ENCODE data around the gene ZNF500. TPM values are rescaled to one million over a fixed set of nuclear protein-coding genes. Genes with fewer than 3 reads are reported as not detected.

ZNF500 gene
- total RNA-seq, 2 donors from 2014 or later, result 7.9 TPM

Other genes starting within 250 kb of the ZNF500 start
- gene CDIP1, start 228.4 kb downstream of the ZNF500 start, total RNA-seq, result 10 to 100 TPM; 19.4 to 21.1 TPM
- gene C16orf96, start 210.8 kb downstream of the ZNF500 start, total RNA-seq, result under 1 TPM; 0.09 to 0.10 TPM
- 10 to 100 TPM; 15.6 to 16.4 TPM for gene UBALD1, start 152.3 kb downstream of the ZNF500 start, total RNA-seq
- gene MGRN1, start 142.3 kb downstream of the ZNF500 start, total RNA-seq, result 10 to 100 TPM; 61.0 to 62.6 TPM
- gene NUDT16L1, start 73.6 kb downstream of the ZNF500 start, total RNA-seq, result 10 to 100 TPM; 10.7 to 14.2 TPM
- 10 to 100 TPM; 17.0 to 17.8 TPM for gene ANKS3, start 32.9 kb downstream of the ZNF500 start, total RNA-seq
- gene DNAAF8, start 32.6 kb downstream of the ZNF500 start, total RNA-seq, result under 1 TPM; 0.32 to 0.43 TPM
- gene SEPTIN12, start 21.2 kb upstream of the ZNF500 start, total RNA-seq, result not detected
- not detected for gene SMIM22, start 28.2 kb upstream of the ZNF500 start, total RNA-seq
- 10 to 100 TPM; 12.9 to 23.5 TPM for gene ROGDI, start 35.5 kb upstream of the ZNF500 start, total RNA-seq
- gene GLYR1, start 80.1 kb upstream of the ZNF500 start, total RNA-seq, result 10 to 100 TPM; 72.2 to 72.3 TPM
- 10 to 100 TPM; 25.5 to 27.7 TPM for gene UBN1, start 80.3 kb upstream of the ZNF500 start, total RNA-seq
- 10 to 100 TPM; 23.8 to 24.1 TPM for gene PPL, start 170.0 kb upstream of the ZNF500 start, total RNA-seq
- gene SEC14L5, start 191.2 kb upstream of the ZNF500 start, total RNA-seq, result 1 to 10 TPM in 1 of 2 donors, under 1 TPM in 1; 0.86 to 1.1 TPM